Measurements from ENCODE around the gene DLX6.

DNA sequence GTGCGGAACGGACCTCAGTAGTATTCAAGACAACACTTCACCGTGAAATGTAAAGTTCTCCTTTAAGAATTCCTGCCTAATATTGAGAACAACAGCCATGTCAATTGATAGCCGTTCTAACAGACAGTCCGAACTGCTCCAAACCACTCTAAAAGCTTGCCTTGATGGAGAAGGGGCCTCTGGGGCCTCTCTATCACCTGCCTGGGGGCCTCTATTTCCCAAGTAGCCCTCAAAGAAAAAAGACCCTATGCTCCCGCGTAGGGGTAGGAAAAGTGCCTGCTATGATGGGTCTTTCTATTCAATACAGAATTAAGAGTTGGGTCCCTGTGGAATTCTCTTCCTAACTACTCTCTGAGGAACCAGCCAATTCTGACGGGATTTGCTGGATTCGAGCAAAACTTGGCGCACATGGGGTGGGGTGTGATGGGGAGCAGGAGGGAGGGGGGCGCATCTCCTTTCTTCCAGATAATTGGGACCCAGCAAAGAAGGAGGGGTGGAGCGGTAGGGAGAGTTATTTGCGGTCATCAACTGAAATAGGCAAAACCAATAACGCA lies 8.3 kb upstream of the DLX6 start:
- TF ChIP-seq POLR2AphosphoS5 (IDR thresholded peaks at IDR 0.05; ENCODE audit: low read depth, low read length) (no peak), REST (IDR thresholded peaks at IDR 0.05; ENCODE audit: insufficient read depth in 1 of 2, low read depth in 2 of 2, low read length in 1 of 2) (no peak)
- TF ChIP-seq, protein P1, sequence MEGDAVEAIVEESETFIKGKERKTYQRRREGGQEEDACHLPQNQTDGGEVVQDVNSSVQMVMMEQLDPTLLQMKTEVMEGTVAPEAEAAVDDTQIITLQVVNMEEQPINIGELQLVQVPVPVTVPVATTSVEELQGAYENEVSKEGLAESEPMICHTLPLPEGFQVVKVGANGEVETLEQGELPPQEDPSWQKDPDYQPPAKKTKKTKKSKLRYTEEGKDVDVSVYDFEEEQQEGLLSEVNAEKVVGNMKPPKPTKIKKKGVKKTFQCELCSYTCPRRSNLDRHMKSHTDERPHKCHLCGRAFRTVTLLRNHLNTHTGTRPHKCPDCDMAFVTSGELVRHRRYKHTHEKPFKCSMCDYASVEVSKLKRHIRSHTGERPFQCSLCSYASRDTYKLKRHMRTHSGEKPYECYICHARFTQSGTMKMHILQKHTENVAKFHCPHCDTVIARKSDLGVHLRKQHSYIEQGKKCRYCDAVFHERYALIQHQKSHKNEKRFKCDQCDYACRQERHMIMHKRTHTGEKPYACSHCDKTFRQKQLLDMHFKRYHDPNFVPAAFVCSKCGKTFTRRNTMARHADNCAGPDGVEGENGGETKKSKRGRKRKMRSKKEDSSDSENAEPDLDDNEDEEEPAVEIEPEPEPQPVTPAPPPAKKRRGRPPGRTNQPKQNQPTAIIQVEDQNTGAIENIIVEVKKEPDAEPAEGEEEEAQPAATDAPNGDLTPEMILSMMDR (IDR thresholded peaks at IDR 0.05), result no peak
